LNCAP (cell line): ENCODE results near the gene TREH.

Experiments
- CTCF ChIP-seq: fragments of 450-650 bp; IDR thresholded peaks from 2 replicates; pipeline ENCODE4 v1.5.1; 2017; ENCODE audit warnings: mild to moderate bottlenecking

The TREH gene

DNA sequence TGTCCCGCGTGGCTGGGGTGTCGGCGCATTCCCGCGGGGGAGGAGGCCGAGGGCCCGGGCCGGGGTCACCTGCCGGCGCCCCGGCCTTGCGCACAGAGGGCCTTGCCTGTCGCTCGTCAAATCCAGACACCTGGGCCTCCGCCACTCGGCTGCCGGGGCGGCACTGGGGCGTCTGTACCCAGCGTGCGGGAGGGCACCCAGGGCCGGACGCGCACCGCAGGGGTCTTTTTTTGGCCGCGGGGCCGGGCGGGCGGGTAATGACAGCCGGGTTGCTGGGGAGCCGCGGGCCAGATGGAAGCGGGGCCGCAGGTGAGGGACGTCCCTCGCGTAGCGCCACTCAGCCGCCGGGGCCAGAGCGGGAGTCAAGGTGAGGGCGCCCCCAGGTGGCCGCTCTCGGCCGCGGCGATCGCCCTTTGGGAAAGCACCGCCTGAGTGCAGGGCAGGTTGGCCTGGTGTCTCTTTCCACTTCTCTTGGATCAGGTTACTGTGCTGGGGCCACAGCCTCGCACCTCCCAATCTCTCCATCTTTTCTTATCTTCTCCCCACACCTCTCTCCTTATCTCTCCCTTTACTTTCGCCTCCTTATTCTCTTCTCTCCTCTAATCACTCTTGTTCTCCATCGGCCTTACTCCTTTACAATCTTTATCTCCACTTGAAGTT lies 68.5 kb downstream of the TREH start:
- TF ChIP-seq CTCF, result peak; percentile 62

GRCh38 chr11:118610225-118610772 lies 69.2 kb downstream of the TREH start:
- no peak for TF ChIP-seq CTCF

DNA sequence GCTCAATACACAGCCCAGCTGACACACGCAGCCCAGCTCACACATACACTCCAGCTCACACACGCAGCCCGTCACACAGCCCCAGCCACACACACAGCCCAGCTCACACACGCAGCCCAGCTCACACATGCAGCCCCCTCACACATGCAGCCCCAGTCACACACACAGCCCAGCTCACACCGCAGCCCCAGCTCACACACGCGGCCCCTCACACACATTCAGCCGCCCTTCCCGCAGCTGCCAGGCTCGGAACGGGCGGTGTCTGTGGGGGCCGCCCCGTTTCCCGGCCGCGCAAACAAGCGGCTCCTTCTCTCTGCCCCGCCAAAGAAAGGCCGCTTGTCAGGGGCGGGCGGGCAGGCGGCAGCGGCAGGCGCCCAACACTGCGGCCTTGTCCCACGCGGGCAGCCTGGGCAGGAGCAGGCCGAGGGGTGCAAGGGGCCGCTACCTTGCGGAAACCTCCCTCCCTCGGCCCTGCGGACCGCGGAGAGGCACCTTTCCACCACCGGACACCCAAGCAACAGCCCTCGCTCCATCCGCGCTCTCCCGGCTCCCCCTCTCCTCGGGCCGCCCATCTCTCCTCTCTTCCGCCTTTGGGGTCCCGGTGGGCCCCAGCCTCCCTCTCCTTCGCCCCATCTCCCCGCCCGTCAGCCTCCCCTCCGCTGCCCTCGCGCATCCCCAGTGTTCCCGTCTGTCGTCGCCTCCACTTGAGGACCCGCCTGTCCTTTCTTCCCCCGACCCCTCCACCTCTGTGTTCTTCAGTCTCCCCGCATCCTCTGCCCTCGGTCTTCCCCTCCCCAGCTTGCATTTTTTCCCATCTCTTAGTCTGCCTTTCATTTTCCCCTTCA lies 69.8 kb downstream of the TREH start:
- TF ChIP-seq CTCF, result no peak

GRCh38 chr11:118608360-118609227 lies 70.9 kb downstream of the TREH start:
- TF ChIP-seq CTCF, result no peak

DNA sequence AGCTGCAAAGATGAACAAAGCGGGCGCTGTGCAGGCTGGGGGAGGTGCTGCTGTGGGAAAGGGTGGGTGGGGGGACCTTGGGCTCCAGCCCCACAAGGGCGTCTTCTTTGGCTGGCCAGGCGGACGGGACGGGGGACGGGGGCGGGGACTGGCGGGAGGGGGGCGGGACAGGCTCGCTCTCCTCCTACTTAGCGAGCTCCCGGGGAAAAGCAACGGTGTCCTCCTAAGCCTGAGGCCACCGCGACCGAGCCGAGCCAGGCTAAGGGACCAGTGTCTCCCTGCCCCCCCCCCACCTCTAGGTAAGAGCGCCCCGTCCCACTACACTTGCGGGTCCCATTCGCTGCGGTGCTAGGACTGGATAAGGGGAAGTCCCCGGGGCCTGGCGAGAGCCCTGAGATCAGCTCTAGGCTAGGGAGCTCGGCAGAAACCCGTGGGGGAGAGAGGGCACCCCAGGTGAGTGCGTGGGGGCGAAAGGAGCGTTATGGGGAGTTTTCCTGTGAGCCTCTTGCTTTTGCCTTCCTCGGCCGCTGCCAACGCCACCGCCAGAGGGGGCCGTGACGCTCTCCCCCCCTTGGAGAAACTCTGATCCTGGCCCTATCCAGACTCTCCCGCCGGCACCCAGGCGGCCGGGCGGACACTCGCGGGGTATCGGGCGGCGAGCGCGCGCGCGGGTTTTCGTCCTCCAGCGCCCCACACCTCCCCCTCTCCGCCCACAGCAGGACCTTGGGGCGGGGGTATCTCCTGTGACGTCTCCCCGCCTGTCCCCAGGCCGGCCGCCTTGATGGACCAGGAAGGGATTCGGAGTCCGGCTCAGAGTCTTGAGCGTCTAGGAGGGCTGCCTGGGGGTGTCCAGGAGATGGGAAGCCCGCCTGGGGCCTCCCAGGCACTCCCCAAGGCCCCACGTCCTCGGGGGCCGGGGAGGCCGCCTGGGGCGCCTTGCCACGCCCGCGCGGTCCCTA lies 71.8 kb downstream of the TREH start, which contains the start of gene PHLDB1:
TSS of gene PHLDB1 (plus strand) at position 215 of the 959 bp plus-strand sequence. CDS start 6,222 bp downstream, outside the sequence.
- TF ChIP-seq CTCF, result peak; percentile 24; the same call in 1 of the 2 replicates
